ENCODE data around the gene ARHGAP24. TPM values are rescaled to one million over a fixed set of nuclear protein-coding genes. Genes with fewer than 3 reads are reported as not detected.

The ARHGAP24 gene
- total RNA-seq, 1 donor from 2014 or later: 9.9 TPM

GRCh38 chr4:85806334-85806733, 331.4 kb downstream of the ARHGAP24 start:
- TF ChIP-seq, protein P1, sequence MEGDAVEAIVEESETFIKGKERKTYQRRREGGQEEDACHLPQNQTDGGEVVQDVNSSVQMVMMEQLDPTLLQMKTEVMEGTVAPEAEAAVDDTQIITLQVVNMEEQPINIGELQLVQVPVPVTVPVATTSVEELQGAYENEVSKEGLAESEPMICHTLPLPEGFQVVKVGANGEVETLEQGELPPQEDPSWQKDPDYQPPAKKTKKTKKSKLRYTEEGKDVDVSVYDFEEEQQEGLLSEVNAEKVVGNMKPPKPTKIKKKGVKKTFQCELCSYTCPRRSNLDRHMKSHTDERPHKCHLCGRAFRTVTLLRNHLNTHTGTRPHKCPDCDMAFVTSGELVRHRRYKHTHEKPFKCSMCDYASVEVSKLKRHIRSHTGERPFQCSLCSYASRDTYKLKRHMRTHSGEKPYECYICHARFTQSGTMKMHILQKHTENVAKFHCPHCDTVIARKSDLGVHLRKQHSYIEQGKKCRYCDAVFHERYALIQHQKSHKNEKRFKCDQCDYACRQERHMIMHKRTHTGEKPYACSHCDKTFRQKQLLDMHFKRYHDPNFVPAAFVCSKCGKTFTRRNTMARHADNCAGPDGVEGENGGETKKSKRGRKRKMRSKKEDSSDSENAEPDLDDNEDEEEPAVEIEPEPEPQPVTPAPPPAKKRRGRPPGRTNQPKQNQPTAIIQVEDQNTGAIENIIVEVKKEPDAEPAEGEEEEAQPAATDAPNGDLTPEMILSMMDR (conservative IDR thresholded peaks at IDR 0.05; ENCODE audit: low read depth, low read length): no peak
- H3K4me3 ChIP-seq (ENCODE audit: low read depth, low read length): no peak overlapping the region
- DNase-seq (ENCODE audit: low read depth): no peak

GRCh38 chr4:85807247-85807950, 332.4 kb downstream of the ARHGAP24 start:
- H3K4me3 ChIP-seq (ENCODE audit: low read depth, low read length): no peak overlapping the region
- peak; percentile 59 for DNase-seq (ENCODE audit: low read depth)
- TF ChIP-seq, protein P1 (conservative IDR thresholded peaks at IDR 0.05; ENCODE audit: low read depth, low read length): no peak

GRCh38 chr4:85808104-85808503, 333.2 kb downstream of the ARHGAP24 start:
- no peak for DNase-seq (ENCODE audit: low read depth)
- TF ChIP-seq, protein P1 (conservative IDR thresholded peaks at IDR 0.05; ENCODE audit: low read depth, low read length): no peak
- no peak overlapping the region for H3K4me3 ChIP-seq (ENCODE audit: low read depth, low read length)

DNA sequence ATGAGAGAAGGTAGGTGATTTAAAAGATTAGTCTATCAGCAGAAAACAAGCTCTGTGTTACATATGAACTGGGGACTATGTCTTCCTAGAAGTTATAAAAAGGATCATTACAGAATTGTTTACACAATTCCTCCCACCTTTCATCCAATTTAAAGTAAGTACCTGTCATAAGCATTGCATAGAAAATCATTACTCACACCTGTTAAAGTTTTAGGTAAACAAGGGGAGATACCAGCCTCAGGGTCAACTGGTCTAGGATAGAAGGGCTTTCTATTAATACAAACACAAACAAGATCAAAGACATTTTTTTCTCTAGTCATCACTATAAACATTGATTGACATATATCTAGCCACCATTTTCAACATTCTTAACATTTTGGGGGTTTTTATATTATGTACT, 333.9 kb downstream of the ARHGAP24 start:
- H3K4me3 ChIP-seq (ENCODE audit: low read depth, low read length): no peak overlapping the region
- TF ChIP-seq, protein P1 (conservative IDR thresholded peaks at IDR 0.05; ENCODE audit: low read depth, low read length): no peak
- no peak for DNase-seq (ENCODE audit: low read depth)

DNA sequence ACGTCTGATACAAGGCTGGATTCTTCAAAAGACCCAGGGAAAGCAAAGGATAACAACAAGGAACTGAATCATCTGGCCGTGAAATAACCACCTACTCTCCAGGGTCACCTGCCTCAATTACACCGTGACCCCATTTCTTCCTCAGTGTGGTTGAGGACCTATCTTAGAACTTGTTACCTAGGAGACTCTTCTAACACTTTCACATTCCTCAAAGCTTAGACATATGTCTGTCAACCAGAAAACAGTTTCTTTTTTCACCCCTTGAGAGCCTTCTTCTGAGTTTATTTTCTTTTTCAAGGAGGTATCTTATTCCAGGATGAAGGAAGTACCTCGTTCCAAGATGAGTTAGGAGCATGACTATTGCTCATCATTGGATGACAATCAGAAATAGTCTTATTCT, 337.8 kb downstream of the ARHGAP24 start:
- H3K4me3 ChIP-seq (ENCODE audit: low read depth, low read length): no peak overlapping the region
- TF ChIP-seq, protein P1 (conservative IDR thresholded peaks at IDR 0.05; ENCODE audit: low read depth, low read length): no peak
- peak; percentile 75 for DNase-seq (ENCODE audit: low read depth)

GRCh38 chr4:85815796-85816459, 341.0 kb downstream of the ARHGAP24 start:
- TF ChIP-seq, protein P1 (conservative IDR thresholded peaks at IDR 0.05; ENCODE audit: low read depth, low read length): no peak
- no peak overlapping the region for H3K4me3 ChIP-seq (ENCODE audit: low read depth, low read length)
- DNase-seq (ENCODE audit: low read depth): no peak

All from epithelial cell of proximal tubule (primary cell).